Colonic mucosa (tissue), 4 donors: ENCODE data around the gene LEMD2. TPM values are rescaled to one million over a fixed set of nuclear protein-coding genes. Genes with fewer than 3 reads are reported as not detected.
"Not testable (repeated sequence)": the region's sequence is repeated elsewhere in the genome, so short reads cannot be mapped to it uniquely, and the experiment has no call there.

Source experiments
- DNase-seq: peaks from one replicate; pipeline ENCODE4 v3.0.0-alpha.2; 2020
- H3K27ac ChIP-seq: fragments of 200-600 bp; one replicate; pipeline ENCODE4 v1.8.0; 2021
- H3K27me3 ChIP-seq: fragments of 200-600 bp; one replicate; pipeline ENCODE4 v1.8.0; 2021
- H3K36me3 ChIP-seq: fragments of 200-600 bp; one replicate; pipeline ENCODE4 v1.8.0; 2021
- H3K4me1 ChIP-seq: fragments of 200-600 bp; one replicate; pipeline ENCODE4 v1.8.0; 2021; ENCODE audit warnings: mild to moderate bottlenecking
- H3K4me3 ChIP-seq: fragments of 200-600 bp; one replicate; pipeline ENCODE4 v1.8.0; 2021
- H3K9ac ChIP-seq, 2 donors: one replicate each; pipeline ENCODE4 v1.7.0; 2013; ENCODE audit warnings: control low read depth in 2 of 2, low read depth in 2 of 2, low read length in 2 of 2
- H3K9me3 ChIP-seq: fragments of 200-600 bp; one replicate; pipeline ENCODE4 v1.8.0; 2021
- CTCF ChIP-seq: fragments of 200-600 bp; IDR thresholded peaks from one replicate; pipeline ENCODE4 v1.8.0; 2022; ENCODE audit warnings: antibody characterized with exemption, mild to moderate bottlenecking
- intact Hi-C: fragments of 100-400 bp; cut with DNase I; formaldehyde crosslinking; loops from one replicate; pipeline ENCODE4 v1.14.1; 2022
- total RNA-seq, 2 donors: library from RNA; stranded (reverse); fragmentation: NEBNext Ultra II Directional in 1 of 2; extraction: Animal tissue kit (Norgen Biotek cat#: 25700) in 1 of 2; gene quantifications; one replicate each; pipeline ENCODE4 v1.2.1, GENCODE V29; 2021
- donor health status: healthy.
- donor health status: DM: no; HTN: no; CAD: no.
- donor health status: DM: no; HTN: no; CAD: no.

LEMD2 gene
- total RNA-seq, 2 donors from 2014 or later: 61.6 to 68.1 TPM

GRCh38 chr6:33833599-33833998, 44.7 kb upstream of the LEMD2 start:
- intact Hi-C loops: no loop called here
- no peak for DNase-seq
- Histone ChIP-seq H3K9ac (no peak overlapping the region), H3K9me3 (no peaks in the 10 kb centered on the region), H3K4me3 (no peak overlapping the region), H3K27me3 (no peaks in the 10 kb centered on the region), H3K4me1 (no peaks in the 10 kb centered on the region), H3K27ac (no peak overlapping the region), H3K36me3 (no peaks in the 10 kb centered on the region)
- TF ChIP-seq CTCF: no peak

GRCh38 chr6:33832831-33833230, 43.9 kb upstream of the LEMD2 start:
- H3K4me3 ChIP-seq, H3K36me3 ChIP-seq, H3K27ac ChIP-seq, DNase-seq, H3K9me3 ChIP-seq, H3K9ac ChIP-seq, H3K27me3 ChIP-seq, H3K4me1 ChIP-seq, intact Hi-C loops: not testable (repeated sequence)

- H3K27ac ChIP-seq, H3K36me3 ChIP-seq, H3K9ac ChIP-seq, H3K27me3 ChIP-seq, H3K9me3 ChIP-seq, DNase-seq, H3K4me3 ChIP-seq, H3K4me1 ChIP-seq, intact Hi-C loops: not testable (repeated sequence)
Observed at GRCh38 chr6:33831725-33832124, 42.8 kb upstream of the LEMD2 start.

- H3K27me3 ChIP-seq: no peaks in the 10 kb centered on the region
- intact Hi-C loops: no loop called here
- no peaks in the 10 kb centered on the region for H3K36me3 ChIP-seq
- no peak overlapping the region for H3K4me3 ChIP-seq
- no peaks in the 10 kb centered on the region for H3K9me3 ChIP-seq
- H3K4me1 ChIP-seq: no peaks in the 10 kb centered on the region
- TF ChIP-seq CTCF: no peak
- no peak overlapping the region for H3K9ac ChIP-seq
- DNase-seq: no peak
- no peak overlapping the region for H3K27ac ChIP-seq
Observed at GRCh38 chr6:33830635-33831240, 41.8 kb upstream of the LEMD2 start.

GRCh38 chr6:33828764-33829731, 40.1 kb upstream of the LEMD2 start:
- TF ChIP-seq CTCF: no peak
- no peak for DNase-seq
- H3K4me3 ChIP-seq: no peak overlapping the region
- no peaks in the 10 kb centered on the region for H3K36me3 ChIP-seq
- no peaks in the 10 kb centered on the region for H3K27me3 ChIP-seq
- intact Hi-C loops: no loop called here
- H3K27ac ChIP-seq: no peak overlapping the region
- H3K9me3 ChIP-seq: no peaks in the 10 kb centered on the region
- peaks cover 6% of the 10 kb centered on the region for H3K4me1 ChIP-seq
- H3K9ac ChIP-seq: no peak overlapping the region

- TF ChIP-seq CTCF: no peak
- intact Hi-C loops: no loop called here
Observed at GRCh38 chr6:33828452-33828763, 39.5 kb upstream of the LEMD2 start.

More at GRCh38 chr6:33828452-33828763, 39.5 kb upstream of the LEMD2 start:
- Histone ChIP-seq H3K4me3 (no peak overlapping the region), H3K9me3 (no peaks in the 10 kb centered on the region), H3K27me3 (no peaks in the 10 kb centered on the region), H3K4me1 (peaks cover 6% of the 10 kb centered on the region), H3K27ac (no peak overlapping the region), H3K9ac (no peak overlapping the region), H3K36me3 (no peaks in the 10 kb centered on the region)
- DNase-seq: no peak
